Gastroesophageal sphincter (tissue), 4 donors: ENCODE measurements around the gene MAGOH. TPM values are rescaled to one million over a fixed set of nuclear protein-coding genes. Genes with fewer than 3 reads are reported as not detected.
A peak's percentile ranks its signal among the peaks of the same experiment; 100 is the strongest.

Experiments used
- ATAC-seq: fragments of 150-250 bp; one replicate; pipeline ENCODE4 v1.9.1; 2016; ENCODE audit warnings: mild to moderate bottlenecking, moderate library complexity
- H3K27ac ChIP-seq, 4 donors: fragments of 200-600 bp; sonication (generic) in 3 of 4; 1 replicate in 3 of 4; 2 replicates in 1 of 4; pipeline ENCODE4 v1.5.1; 2016 to 2019
- H3K27me3 ChIP-seq: fragments of 200-600 bp; sonication (generic); one replicate; pipeline ENCODE4 v1.5.1; 2019
- H3K36me3 ChIP-seq, 2 donors: fragments of 200-600 bp; sonication (generic); one replicate each; pipeline ENCODE4 v1.5.1; 2019; ENCODE audit warnings: control low read depth in 1 of 2
- H3K4me1 ChIP-seq, 3 donors: fragments of 200-600 bp; sonication (generic); 1 replicate in 2 of 3; 2 replicates in 1 of 3; pipeline ENCODE4 v1.5.1; 2016 to 2019; ENCODE audit warnings: control low read depth in 2 of 3
- H3K4me3 ChIP-seq, 2 donors: fragments of 200-600 bp; sonication (generic); one replicate each; pipeline ENCODE4 v1.5.1; 2019; ENCODE audit warnings: mild to moderate bottlenecking in 1 of 2, moderate library complexity in 1 of 2
- H3K9me3 ChIP-seq, 3 donors: fragments of 200-600 bp; sonication (generic); one replicate each; pipeline ENCODE4 v1.5.1; 2017 to 2019; ENCODE audit warnings: control low read depth in 2 of 3
- EP300 ChIP-seq: sonication (generic); formaldehyde crosslinking; IDR thresholded peaks from one replicate; pipeline ENCODE4 v1.6.1; 2017; ENCODE audit warnings: antibody characterized with exemption, mild to moderate bottlenecking
- POLR2A ChIP-seq, 2 donors: fragments of 450-650 bp; IDR thresholded peaks; one replicate each; pipeline ENCODE4 v1.6.1; 2017; ENCODE audit warnings: antibody characterized with exemption in 2 of 2, mild to moderate bottlenecking in 2 of 2, moderate library complexity in 1 of 2
- POLR2AphosphoS5 ChIP-seq: sonication (generic); formaldehyde crosslinking; IDR thresholded peaks from one replicate; pipeline ENCODE4 v1.6.1; 2017; ENCODE audit warnings: antibody characterized with exemption
- WGBS, 2 donors: methylation state at CpG; one replicate each; pipeline ENCODE4 v1.1.5; 2018; ENCODE audit warnings: low coverage in 1 of 2; 5-methylcytosine and 5-hydroxymethylcytosine counted together
- total RNA-seq, 4 donors: library from RNA; depleted of rRNA; stranded (reverse); fragments of >200 nt; gene quantifications; one replicate each; pipeline ENCODE4 v1.1.0, GENCODE V29; 2016
- TF ChIP-seq, protein P1 (sequence below), 4 experiments: fragments of 200-600 bp in 2 of 4; fragments of 450-650 bp in 2 of 4; sonication (generic) in 1 of 4; IDR thresholded peaks; one replicate each; pipeline ENCODE4 v1.5.1; 2017 to 2019; ENCODE audit warnings: antibody characterized with exemption in 4 of 4, mild to moderate bottlenecking in 2 of 4, moderate library complexity in 2 of 4

The MAGOH gene
- total RNA-seq, 4 donors from 2014 or later: 30.2 to 49.4 (median 32.7) TPM

DNA sequence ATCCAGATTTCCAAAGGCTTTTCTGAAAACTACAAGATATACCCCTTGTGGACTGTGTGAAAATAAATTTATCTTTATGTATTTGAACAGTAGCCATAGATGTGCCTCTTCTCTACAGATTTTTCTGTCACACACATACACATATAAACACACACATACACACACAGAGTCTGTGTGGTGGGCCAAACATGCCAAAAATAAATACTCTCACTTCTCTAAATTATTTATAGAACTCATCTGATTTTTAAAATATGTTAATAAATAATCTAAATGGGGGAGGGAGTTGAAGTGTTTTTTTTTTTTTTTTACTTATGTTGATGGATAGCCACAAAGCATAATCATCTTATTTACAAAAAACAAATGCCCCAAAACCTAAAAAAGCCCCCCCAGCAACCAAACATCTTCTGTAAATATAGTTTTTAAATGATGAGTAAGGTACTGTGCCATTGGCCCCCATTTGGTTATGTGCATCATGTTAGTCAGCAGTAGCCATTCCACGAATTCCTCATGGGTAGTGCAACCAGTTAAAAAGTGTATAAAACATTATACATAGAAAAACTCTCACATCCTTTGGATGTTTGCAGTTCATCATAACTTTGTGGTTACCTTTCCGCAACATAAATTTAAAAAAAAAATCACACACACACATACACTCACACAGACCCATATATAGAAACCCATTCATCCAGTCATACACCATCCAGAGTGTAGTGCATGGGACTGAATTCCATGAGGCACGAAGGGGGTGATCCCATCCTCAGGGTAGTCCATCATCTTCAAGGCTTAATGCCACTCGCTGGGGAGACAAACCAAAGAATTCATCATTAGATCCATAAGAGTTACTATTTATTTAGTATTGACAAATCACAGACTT lies 8.2 kb upstream of the MAGOH start:
- WGBS, 2 donors: 72 to 90% methylated on average over 4 of the region's 4 CpGs
- TF ChIP-seq POLR2A (IDR thresholded peaks at IDR 0.05) (no peak), POLR2AphosphoS5 (no peak), EP300 (no peak)
- TF ChIP-seq, protein P1, sequence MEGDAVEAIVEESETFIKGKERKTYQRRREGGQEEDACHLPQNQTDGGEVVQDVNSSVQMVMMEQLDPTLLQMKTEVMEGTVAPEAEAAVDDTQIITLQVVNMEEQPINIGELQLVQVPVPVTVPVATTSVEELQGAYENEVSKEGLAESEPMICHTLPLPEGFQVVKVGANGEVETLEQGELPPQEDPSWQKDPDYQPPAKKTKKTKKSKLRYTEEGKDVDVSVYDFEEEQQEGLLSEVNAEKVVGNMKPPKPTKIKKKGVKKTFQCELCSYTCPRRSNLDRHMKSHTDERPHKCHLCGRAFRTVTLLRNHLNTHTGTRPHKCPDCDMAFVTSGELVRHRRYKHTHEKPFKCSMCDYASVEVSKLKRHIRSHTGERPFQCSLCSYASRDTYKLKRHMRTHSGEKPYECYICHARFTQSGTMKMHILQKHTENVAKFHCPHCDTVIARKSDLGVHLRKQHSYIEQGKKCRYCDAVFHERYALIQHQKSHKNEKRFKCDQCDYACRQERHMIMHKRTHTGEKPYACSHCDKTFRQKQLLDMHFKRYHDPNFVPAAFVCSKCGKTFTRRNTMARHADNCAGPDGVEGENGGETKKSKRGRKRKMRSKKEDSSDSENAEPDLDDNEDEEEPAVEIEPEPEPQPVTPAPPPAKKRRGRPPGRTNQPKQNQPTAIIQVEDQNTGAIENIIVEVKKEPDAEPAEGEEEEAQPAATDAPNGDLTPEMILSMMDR (IDR thresholded peaks at IDR 0.05): no peak
- no peaks in the 10 kb centered on the region for H3K9me3 ChIP-seq
- no peak for ATAC-seq
- H3K4me3 ChIP-seq: no peak overlapping the region
- H3K4me1 ChIP-seq: no peaks in the 10 kb centered on the region
- no peaks in the 10 kb centered on the region for H3K27me3 ChIP-seq
- H3K36me3 ChIP-seq: no peaks in the 10 kb centered on the region
- H3K27ac ChIP-seq: no peak overlapping the region

DNA sequence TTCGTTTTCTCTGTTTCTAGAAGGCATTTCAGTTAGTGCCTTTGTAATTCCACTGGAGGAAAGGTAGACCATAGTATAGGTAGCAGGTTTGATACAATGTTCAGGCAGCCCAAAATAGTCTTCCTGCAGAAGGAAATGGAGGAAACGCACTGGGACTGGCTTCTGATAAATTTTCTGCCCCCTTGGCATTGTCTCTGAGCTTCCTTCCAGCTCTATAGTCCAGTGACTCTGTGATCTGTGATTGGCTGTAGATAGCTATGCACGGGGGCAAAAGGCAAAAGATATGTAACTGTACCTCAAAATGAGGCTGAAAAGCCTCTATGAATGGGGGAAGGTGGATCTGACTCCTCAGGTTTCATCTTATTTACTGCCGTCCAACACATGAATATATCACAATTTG lies 5.8 kb upstream of the MAGOH start:
- ATAC-seq: no peak
- no peak overlapping the region for H3K4me3 ChIP-seq
- no peaks in the 10 kb centered on the region for H3K9me3 ChIP-seq
- no peaks in the 10 kb centered on the region for H3K36me3 ChIP-seq
- TF ChIP-seq POLR2AphosphoS5 (no peak), POLR2A (IDR thresholded peaks at IDR 0.05) (no peak), EP300 (no peak)
- TF ChIP-seq, protein P1 (IDR thresholded peaks at IDR 0.05): no peak
- H3K27ac ChIP-seq: no peak overlapping the region
- no peaks in the 10 kb centered on the region for H3K27me3 ChIP-seq
- 64 to 69% methylated on average over 4 of the region's 4 CpGs for WGBS, 2 donors
- peaks cover 0 to 1% (median under 1%) of the 10 kb centered on the region in 3 donors for H3K4me1 ChIP-seq

DNA sequence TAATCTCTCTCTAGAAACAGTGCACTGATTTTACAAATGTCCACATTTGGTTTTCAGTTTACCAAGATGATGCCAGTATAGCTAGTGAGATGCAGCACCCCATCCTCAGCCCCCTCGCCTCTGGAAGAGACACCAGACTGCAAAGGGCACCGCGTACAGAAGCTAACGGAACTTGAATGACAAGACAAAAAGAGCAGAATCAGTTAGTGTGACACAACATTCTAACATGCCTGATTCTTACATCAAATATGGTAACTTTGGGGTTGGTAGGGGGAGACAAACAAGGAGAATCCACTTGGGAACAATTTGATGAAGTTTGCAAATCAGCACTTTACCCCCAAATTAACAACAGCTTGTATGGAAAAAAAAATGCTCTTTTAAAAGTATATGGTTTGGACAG lies 4.1 kb upstream of the MAGOH start:
- Histone ChIP-seq H3K9me3 (no peaks in the 10 kb centered on the region), H3K4me3 (no peak overlapping the region), H3K36me3 (no peaks in the 10 kb centered on the region), H3K27ac (no peak overlapping the region), H3K4me1 (peaks cover 0 to 12% (median 4%) of the 10 kb centered on the region in 3 donors), H3K27me3 (no peaks in the 10 kb centered on the region)
- TF ChIP-seq, protein P1 (IDR thresholded peaks at IDR 0.05): no peak
- TF ChIP-seq POLR2AphosphoS5 (no peak), POLR2A (IDR thresholded peaks at IDR 0.05) (no peak), EP300 (no peak)
- WGBS, 2 donors: 54 to 57% methylated on average over 3 to 4 of the region's 4 CpGs
- ATAC-seq: no peak

DNA sequence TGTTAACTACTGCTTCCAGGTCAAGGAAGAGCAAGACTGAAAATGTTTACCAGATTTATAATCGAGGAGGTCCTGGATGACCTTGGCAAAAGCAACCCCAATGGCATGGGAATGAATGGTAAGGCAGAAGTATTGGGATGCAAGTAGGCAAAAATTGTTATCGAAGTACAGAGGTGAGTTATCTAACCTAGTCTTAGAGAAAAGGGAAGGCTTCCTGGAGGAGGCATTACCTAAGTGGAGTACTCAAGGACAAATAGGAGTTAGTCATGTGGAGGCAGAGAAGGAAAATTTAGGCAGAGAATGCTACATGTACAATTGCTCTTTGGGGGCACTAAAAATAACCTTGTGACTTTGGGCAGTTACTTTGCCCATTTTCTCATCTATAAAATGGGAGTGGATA lies 3.5 kb upstream of the MAGOH start:
- no peak overlapping the region for H3K4me3 ChIP-seq
- TF ChIP-seq POLR2AphosphoS5 (no peak), POLR2A (IDR thresholded peaks at IDR 0.05) (no peak), EP300 (no peak)
- TF ChIP-seq, protein P1 (IDR thresholded peaks at IDR 0.05): no peak
- H3K9me3 ChIP-seq: no peaks in the 10 kb centered on the region
- no peaks in the 10 kb centered on the region for H3K36me3 ChIP-seq
- 83 to 89% methylated on average over 2 of the region's 2 CpGs for WGBS, 2 donors
- H3K4me1 ChIP-seq: peaks cover 0 to 18% (median 9%) of the 10 kb centered on the region in 3 donors
- ATAC-seq: no peak
- H3K27ac ChIP-seq: no peak overlapping the region
- no peaks in the 10 kb centered on the region for H3K27me3 ChIP-seq

DNA sequence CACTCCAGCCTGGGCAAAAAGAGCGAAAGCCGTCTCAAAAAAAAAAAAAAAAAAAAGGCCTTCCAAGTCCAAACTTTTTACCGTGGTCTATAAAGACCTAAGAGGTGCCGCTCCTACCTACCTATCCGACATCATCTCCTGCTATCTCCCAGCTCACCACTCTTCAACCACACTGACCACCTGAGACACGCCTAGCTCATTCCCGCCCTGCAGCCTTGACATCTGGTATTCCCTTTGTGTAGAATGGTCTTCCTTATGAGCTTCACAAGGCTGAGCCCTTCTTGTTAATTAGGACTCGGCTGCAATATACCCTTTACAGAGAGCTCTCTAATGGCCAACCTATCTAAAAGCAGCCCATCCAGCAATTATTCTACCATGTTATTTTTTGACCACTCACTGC lies 680 bp downstream of the MAGOH start:
- WGBS, 2 donors: 26 to 43% methylated on average over 5 to 7 of the region's 8 CpGs
- Histone ChIP-seq H3K9me3 (no peaks in the 10 kb centered on the region), H3K27me3 (no peaks in the 10 kb centered on the region), H3K27ac (peak overlapping the region in 3 of 4 donors; percentile 77 to 83 (median 81)), H3K36me3 (peaks cover 0 to 36% of the 10 kb centered on the region in 2 donors), H3K4me3 (peak overlapping the region; percentile 74 to 89), H3K4me1 (peaks cover 0 to 32% (median 15%) of the 10 kb centered on the region in 3 donors)
- no peak for ATAC-seq
- TF ChIP-seq, protein P1 (IDR thresholded peaks at IDR 0.05): no peak
- no peak for TF ChIP-seq EP300
- TF ChIP-seq POLR2AphosphoS5: no peak
- no peak for TF ChIP-seq POLR2A (IDR thresholded peaks at IDR 0.05)
